NK-92 (cell line): ENCODE data around the gene TENT4A.

Experiments used
- DNase-seq: peaks from one replicate; lab custom pipeline; 2025; ENCODE audit not compliant: unreplicated experiment; lab: John Stamatoyannopoulos, UW

TENT4A gene

GRCh38 chr5:6700074-6700684, 13.1 kb upstream of the TENT4A start:
- no peak for DNase-seq

- no peak for DNase-seq
Observed at GRCh38 chr5:6700685-6701355, 12.4 kb upstream of the TENT4A start.

GRCh38 chr5:6701491-6701890, 11.7 kb upstream of the TENT4A start:
- no peak for DNase-seq

GRCh38 chr5:6702633-6703032, 10.6 kb upstream of the TENT4A start:
- no peak for DNase-seq

- no peak for DNase-seq
Observed at GRCh38 chr5:6703806-6704205, 9.4 kb upstream of the TENT4A start.

GRCh38 chr5:6704361-6704851, 8.8 kb upstream of the TENT4A start:
- no peak for DNase-seq

GRCh38 chr5:6705088-6705487, 8.1 kb upstream of the TENT4A start:
- no peak for DNase-seq

- DNase-seq: no peak
Observed at GRCh38 chr5:6705959-6706358, 7.3 kb upstream of the TENT4A start.

GRCh38 chr5:6707852-6708251, 5.4 kb upstream of the TENT4A start:
- no peak for DNase-seq

- no peak for DNase-seq
Observed at GRCh38 chr5:6708814-6709213, 4.4 kb upstream of the TENT4A start.

GRCh38 chr5:6710070-6710469, 3.2 kb upstream of the TENT4A start:
- DNase-seq: no peak

GRCh38 chr5:6710551-6711318, 2.5 kb upstream of the TENT4A start:
- no peak for DNase-seq

GRCh38 chr5:6711409-6712141, 1.7 kb upstream of the TENT4A start:
- DNase-seq: no peak

GRCh38 chr5:6712142-6712576, 1.1 kb upstream of the TENT4A start:
- DNase-seq: no peak

GRCh38 chr5:6712577-6713273, 507 bp upstream of the TENT4A start:
- DNase-seq: no peak

- no peak for DNase-seq
Observed at GRCh38 chr5:6714226-6715041, 1.2 kb downstream of the TENT4A start.

GRCh38 chr5:6715271-6715670, 2.0 kb downstream of the TENT4A start:
- no peak for DNase-seq

GRCh38 chr5:6715758-6716628, 2.8 kb downstream of the TENT4A start:
- DNase-seq: no peak

GRCh38 chr5:6716629-6717149, 3.5 kb downstream of the TENT4A start:
- no peak for DNase-seq
